Measurements from ENCODE around the gene AMIGO1. TPM values are rescaled to one million over a fixed set of nuclear protein-coding genes. Genes with fewer than 3 reads are reported as not detected.

AMIGO1 gene
- polyA plus RNA-seq, 3 donors, result 0.05 to 0.26 (median 0.07) TPM

DNA sequence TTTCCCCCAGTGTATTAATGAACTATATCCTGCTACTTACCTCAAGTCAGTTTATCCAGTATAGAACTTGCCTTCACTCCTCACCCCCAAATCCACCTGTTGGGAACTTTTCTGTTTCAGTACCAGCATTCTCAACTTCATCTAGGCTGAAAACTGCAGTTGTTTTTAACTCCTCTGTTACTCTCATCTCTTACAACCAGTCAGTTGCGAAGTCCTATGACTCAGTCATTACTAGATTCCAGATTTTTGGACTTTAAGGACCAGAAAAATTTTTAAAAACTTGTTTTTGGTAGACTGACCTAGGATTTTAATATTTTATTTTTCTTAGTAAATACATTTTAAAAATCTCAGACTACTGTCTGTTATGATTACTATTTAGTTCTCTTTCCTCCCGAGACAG, 47.0 kb upstream of the AMIGO1 start:
- peaks cover 11 to 19% of the 10 kb centered on the region in 2 donors for H3K36me3 Mint-ChIP-seq
- Histone ChIP-seq H3K27me3 (ENCODE audit: control insufficient read depth in 2 of 2, insufficient read depth in 2 of 2, low read length in 2 of 2) (no peaks in the 10 kb centered on the region), H3K79me2 (ENCODE audit: insufficient read depth, low read length) (peaks cover 100% of the 10 kb centered on the region), H2AFZ (ENCODE audit: insufficient read depth, low read depth, low read length, poor library complexity, severe bottlenecking) (no peak overlapping the region), H3K9me3 (replicated peaks in 1 of 2; ENCODE audit: control insufficient read depth in 1 of 2, insufficient read depth in 1 of 2, low read length in 2 of 2) (no peaks in the 10 kb centered on the region), H3K36me3 (replicated peaks in 1 of 2; ENCODE audit: control insufficient read depth in 1 of 2, insufficient read depth in 2 of 2, low read length in 2 of 2) (peaks cover 0 to 7% of the 10 kb centered on the region in 2 donors), H4K20me1 (ENCODE audit: insufficient read depth, low read length) (peaks cover 100% of the 10 kb centered on the region), H3K4me1 (ENCODE audit: control insufficient read depth in 1 of 2, insufficient read depth in 2 of 2, low read length in 2 of 2) (peaks cover 26 to 28% of the 10 kb centered on the region in 2 donors), H3K4me2 (replicated peaks; ENCODE audit: extremely low read depth, low read length, poor library complexity, severe bottlenecking) (peak overlapping the region; percentile 28), H3K9ac (ENCODE audit: insufficient read depth, low read length, poor library complexity, severe bottlenecking) (no peak overlapping the region), H3K4me3 (replicated peaks in 1 of 3; ENCODE audit: low read depth in 2 of 3, low read length in 3 of 3) (peak overlapping the region in 1 of 3 experiments; percentile 36), H3K27ac (ENCODE audit: low read depth in 1 of 2, low read length in 2 of 2) (peak overlapping the region in 1 of 2 donors; percentile 52)
- H3K4me3 Mint-ChIP-seq, result no peak overlapping the region
- no CpG with 5 or more reads among the region's 2 CpGs for WGBS (ENCODE audit: insufficient coverage)
- TF ChIP-seq, protein P1, sequence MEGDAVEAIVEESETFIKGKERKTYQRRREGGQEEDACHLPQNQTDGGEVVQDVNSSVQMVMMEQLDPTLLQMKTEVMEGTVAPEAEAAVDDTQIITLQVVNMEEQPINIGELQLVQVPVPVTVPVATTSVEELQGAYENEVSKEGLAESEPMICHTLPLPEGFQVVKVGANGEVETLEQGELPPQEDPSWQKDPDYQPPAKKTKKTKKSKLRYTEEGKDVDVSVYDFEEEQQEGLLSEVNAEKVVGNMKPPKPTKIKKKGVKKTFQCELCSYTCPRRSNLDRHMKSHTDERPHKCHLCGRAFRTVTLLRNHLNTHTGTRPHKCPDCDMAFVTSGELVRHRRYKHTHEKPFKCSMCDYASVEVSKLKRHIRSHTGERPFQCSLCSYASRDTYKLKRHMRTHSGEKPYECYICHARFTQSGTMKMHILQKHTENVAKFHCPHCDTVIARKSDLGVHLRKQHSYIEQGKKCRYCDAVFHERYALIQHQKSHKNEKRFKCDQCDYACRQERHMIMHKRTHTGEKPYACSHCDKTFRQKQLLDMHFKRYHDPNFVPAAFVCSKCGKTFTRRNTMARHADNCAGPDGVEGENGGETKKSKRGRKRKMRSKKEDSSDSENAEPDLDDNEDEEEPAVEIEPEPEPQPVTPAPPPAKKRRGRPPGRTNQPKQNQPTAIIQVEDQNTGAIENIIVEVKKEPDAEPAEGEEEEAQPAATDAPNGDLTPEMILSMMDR (IDR thresholded peaks at IDR 0.05), result no peak
- peaks cover 0 to 4% (median 2%) of the 10 kb centered on the region in 3 donors for H3K27me3 Mint-ChIP-seq (ENCODE audit: low read depth in 3 of 3)
- H3K27ac Mint-ChIP-seq, result peak overlapping the region; percentile 21 to 75 (median 54)
- intact Hi-C loops (cut with micrococcal nuclease), result no loop called here
- peaks cover 71% of the 10 kb centered on the region for H3K4me1 Mint-ChIP-seq
- DNase-seq, result no peak
- no peaks in the 10 kb centered on the region for H3K9me3 Mint-ChIP-seq

DNA sequence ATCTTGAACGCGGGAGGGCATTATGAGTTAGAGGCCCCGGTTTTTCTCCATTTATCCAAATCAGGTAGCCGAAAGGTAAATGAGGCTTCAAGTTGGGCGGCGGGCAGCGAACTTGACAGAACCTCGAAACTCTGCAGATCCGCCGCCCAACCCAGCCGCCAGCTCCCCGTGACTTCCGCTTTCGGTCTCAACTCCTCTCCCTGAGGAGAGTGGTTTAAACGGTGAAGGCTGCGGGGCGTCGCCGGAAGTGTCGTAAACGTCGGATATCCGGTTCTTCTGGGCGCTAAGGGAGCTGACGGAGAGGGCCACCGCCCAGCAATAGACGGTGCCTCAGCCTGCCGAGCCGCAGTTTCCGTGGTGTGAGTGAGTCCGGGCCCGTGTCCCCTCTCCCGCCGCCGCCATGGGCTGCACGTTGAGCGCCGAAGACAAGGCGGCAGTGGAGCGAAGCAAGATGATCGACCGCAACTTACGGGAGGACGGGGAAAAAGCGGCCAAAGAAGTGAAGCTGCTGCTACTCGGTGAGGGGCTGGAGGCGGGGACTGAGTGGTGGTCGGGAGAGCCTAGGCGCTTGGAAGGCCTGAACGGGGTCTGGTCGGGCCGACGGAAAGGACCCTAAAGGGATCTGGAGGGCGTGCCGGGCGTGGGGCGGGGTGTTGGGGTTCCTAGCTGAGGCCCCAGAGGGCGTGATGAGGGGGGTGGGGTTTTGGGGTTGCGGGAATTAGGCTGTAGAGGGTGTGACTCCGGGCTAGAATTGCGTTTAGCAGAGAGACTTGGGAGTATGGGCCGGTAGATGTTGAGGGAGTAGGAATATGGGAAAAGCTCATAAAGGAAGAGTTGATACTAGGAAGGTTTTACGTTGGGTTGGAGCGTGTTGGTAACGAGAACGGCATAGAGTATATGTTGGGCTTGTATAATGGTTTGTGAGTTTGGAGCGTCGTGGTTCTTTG, 39.1 kb upstream of the AMIGO1 start, which contains the start of gene GNAI3:
Gene GNAI3, plus strand, starts transcription at position 295 of the 947 bp plus-strand sequence. Its CDS starts 106 bp downstream, at position 401.
- no peaks in the 10 kb centered on the region for H3K36me3 ChIP-seq (replicated peaks in 1 of 2; ENCODE audit: control insufficient read depth in 1 of 2, insufficient read depth in 2 of 2, low read length in 2 of 2)
- 0% methylated on average over 68 of the region's 68 CpGs for WGBS (ENCODE audit: insufficient coverage)
- Mint-ChIP-seq H3K36me3 (peaks cover 2 to 9% of the 10 kb centered on the region in 2 donors), H3K27ac (peak within 1 kb of the TSS; percentile 99 to 100 (median 100)), H3K27me3 (ENCODE audit: low read depth in 3 of 3) (no peaks in the 10 kb centered on the region), H3K9me3 (peaks cover 0 to 3% (median 0%) of the 10 kb centered on the region in 7 donors), H3K4me3 (peak within 1 kb of the TSS; percentile 99 to 100), H3K4me1 (peaks cover 50% of the 10 kb centered on the region)
- no peaks in the 10 kb centered on the region for H3K9me3 ChIP-seq (replicated peaks in 1 of 2; ENCODE audit: control insufficient read depth in 1 of 2, insufficient read depth in 1 of 2, low read length in 2 of 2)
- DNase-seq, result peak; percentile 98 to 99 (median 98)
- peak within 1 kb of the TSS; percentile 97 for H3K9ac ChIP-seq (ENCODE audit: insufficient read depth, low read length, poor library complexity, severe bottlenecking)
- no peaks in the 10 kb centered on the region for H3K27me3 ChIP-seq (ENCODE audit: control insufficient read depth in 2 of 2, insufficient read depth in 2 of 2, low read length in 2 of 2)
- TF ChIP-seq, protein P1 (IDR thresholded peaks at IDR 0.05), result no peak
- peaks cover 72% of the 10 kb centered on the region for H3K79me2 ChIP-seq (ENCODE audit: insufficient read depth, low read length)
- peak within 1 kb of the TSS; percentile 88 for H2AFZ ChIP-seq (ENCODE audit: insufficient read depth, low read depth, low read length, poor library complexity, severe bottlenecking)
- peak within 1 kb of the TSS; percentile 73 to 99 (median 96) for H3K4me3 ChIP-seq (replicated peaks in 1 of 3; ENCODE audit: low read depth in 2 of 3, low read length in 3 of 3)
- H4K20me1 ChIP-seq (ENCODE audit: insufficient read depth, low read length), result peaks cover 49% of the 10 kb centered on the region
- peak within 1 kb of the TSS; percentile 97 for H3K4me2 ChIP-seq (replicated peaks; ENCODE audit: extremely low read depth, low read length, poor library complexity, severe bottlenecking)
- intact Hi-C loops (cut with micrococcal nuclease), result loop anchor here (2.0 to 10.0 kb wide), 4 partner anchors 72 to 436 kb away; partner anchors contain the start of gene AHCYL1 (in 1 of the 2)
- H3K27ac ChIP-seq (ENCODE audit: low read depth in 1 of 2, low read length in 2 of 2), result peak within 1 kb of the TSS; percentile 96 to 99
- peaks cover 23 to 52% of the 10 kb centered on the region in 2 donors for H3K4me1 ChIP-seq (ENCODE audit: control insufficient read depth in 1 of 2, insufficient read depth in 2 of 2, low read length in 2 of 2)

Data from CD14-positive monocyte (primary cell).